Breast epithelium (tissue), 3 donors: ENCODE results near the gene RBM15.

ENCODE experiments used
- CTCF ChIP-seq, 3 donors: fragments of 450-650 bp; IDR thresholded peaks; one replicate each; pipeline ENCODE4 v1.5.1; 2016 to 2017; ENCODE audit warnings: antibody characterized with exemption in 3 of 3, mild to moderate bottlenecking in 3 of 3, moderate library complexity in 3 of 3
- POLR2A ChIP-seq: fragments of 450-650 bp; IDR thresholded peaks from one replicate; pipeline ENCODE4 v1.6.1; 2016; ENCODE audit warnings: antibody characterized with exemption, mild to moderate bottlenecking, moderate library complexity
- POLR2AphosphoS5 ChIP-seq, 3 donors: sonication (generic); formaldehyde crosslinking; IDR thresholded peaks; one replicate each; pipeline ENCODE4 v1.6.1; 2017; ENCODE audit warnings: antibody characterized with exemption in 3 of 3

GRCh38 chr1:110291241-110292030, 47.7 kb upstream of the RBM15 start:
- no peak for TF ChIP-seq CTCF (IDR thresholded peaks at IDR 0.05)
- TF ChIP-seq POLR2A = no peak
- no peak for TF ChIP-seq POLR2AphosphoS5 (IDR thresholded peaks at IDR 0.05)
